UCSD-AML1 (cell line): Measurements from ENCODE around the gene DNM3.
"Not testable (repeated sequence)": the region's sequence is repeated elsewhere in the genome, so short reads cannot be mapped to it uniquely, and the experiment has no call there.

Experiments used
- DNase-seq: peaks from one replicate; lab custom pipeline; 2025; ENCODE audit not compliant: unreplicated experiment; lab: John Stamatoyannopoulos, UW

The DNM3 gene

DNA sequence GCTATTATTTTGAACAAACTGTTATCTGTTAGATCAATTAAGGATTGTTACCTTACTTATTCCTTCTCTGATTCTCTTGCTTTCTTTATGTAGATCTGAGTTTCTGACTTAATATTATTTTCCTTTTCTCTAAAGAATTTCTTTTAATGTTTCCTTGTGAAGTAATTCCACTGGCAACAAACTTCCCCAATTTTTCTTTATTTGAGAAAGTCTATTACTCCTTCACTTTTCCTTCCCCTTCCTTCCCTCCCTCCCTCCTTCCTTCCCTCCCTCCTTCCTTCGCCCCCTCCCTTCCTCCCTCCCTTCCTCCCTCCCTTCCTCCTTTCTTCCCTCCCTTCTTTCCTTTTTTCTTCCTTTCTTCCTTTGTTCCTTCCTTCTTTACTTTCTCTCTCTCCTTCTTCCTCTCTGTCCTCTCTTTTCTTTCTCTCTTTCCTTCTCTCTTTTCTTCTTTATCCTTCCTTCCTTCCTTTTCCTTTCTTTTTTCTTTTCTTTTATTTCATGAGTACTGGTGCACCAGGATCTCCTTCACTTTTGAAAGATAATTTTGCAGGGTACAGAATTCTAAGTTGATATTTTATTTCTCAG lies 177.5 kb downstream of the DNM3 start:
- no peak for DNase-seq

DNA sequence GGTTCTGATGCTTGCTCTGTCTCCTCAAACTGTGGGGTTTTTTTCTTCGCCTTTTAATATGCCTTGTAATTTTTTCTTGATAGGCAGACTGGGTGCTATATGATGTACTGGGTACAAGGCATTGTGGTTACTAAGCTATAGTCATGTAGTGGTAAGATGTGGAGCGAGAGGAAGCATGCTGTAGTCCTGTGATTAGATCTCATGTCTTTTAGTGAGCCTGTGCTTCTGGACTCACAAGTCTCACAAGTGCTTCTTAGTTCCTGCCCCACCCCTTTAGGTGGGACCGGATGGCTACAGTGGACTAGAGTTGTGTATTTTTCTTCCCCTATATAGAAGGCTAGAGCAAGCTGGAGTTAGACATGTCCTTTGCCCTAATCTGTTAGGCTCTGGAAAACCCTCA lies 178.7 kb downstream of the DNM3 start:
- no peak for DNase-seq

DNA sequence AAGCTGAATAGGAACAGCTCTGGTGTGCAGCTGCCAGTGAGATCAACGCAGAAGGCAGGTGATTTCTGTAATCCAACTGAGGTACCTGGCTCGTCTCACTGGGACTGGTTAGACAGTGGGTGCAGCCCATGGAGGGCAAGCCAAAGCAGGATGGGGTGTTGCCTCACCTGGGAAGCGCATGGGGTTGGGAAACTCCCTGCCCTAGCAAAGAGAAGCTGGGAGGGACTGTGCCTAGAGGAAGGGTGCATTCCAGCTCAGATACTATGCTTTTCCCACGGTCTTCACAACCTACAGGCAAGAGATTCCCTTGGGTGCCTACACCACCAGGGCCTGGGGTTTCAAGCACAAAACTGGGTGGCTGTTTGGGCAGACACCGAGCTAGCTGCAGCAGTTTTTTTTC lies 183.2 kb downstream of the DNM3 start:
- DNase-seq = no peak

DNA sequence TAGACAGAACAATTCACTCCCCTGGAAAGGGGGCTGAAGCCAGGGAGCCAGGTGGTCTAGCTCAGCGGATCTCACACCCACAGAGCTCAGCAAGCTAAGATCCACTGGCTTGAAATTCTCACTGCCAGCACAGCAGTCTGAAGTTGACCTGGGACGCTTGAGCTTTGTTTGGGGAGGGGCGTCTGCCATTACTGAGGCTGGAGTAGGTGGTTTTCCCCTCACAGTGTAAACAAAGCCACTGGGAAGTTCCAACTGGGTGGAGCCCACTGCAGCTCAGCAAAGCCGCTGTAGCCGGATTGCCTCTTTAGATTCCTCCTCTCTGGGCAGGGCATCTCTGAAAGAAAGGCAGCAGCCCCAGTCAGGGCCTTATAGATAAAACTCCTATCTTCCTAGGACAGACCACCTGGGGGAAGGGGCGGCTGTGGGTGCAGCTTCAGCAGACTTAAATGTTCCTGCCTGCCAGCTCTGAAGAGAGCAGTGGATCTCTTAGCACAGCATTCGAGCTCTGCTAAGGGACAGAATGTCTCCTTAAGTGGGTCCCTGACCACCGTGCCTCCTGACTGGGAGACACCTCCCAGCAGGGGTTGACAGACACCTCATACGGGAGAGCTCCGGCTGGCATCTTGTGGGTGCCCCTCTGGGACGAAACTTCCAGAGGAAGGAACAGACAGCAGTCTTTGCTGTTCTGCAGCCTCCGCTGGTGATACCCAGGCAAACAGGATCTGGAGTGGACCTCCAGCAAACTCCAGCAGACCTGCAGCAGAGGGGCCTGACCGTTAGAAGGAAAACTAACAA lies 183.8 kb downstream of the DNM3 start:
- DNase-seq = not testable (repeated sequence)

DNA sequence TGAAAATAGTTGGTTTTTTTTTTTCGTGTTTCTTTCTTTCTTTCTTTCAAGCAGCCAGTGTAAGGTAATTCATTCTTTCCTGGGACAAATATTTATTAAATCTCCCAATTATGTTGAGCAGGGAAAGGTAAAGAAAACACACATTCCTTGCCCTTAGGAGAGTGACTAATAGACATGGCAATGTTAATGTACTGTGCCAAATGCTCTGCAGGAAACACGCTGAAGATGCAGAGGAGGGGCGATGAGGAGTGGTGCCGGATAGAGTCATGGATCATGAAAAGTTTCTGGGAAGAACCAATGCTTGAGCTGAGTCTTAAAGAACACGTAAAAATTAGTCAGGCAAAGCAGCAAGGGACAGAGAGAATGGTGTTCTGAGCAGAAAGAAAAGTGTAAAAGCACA lies 199.2 kb downstream of the DNM3 start:
- DNase-seq = no peak

DNA sequence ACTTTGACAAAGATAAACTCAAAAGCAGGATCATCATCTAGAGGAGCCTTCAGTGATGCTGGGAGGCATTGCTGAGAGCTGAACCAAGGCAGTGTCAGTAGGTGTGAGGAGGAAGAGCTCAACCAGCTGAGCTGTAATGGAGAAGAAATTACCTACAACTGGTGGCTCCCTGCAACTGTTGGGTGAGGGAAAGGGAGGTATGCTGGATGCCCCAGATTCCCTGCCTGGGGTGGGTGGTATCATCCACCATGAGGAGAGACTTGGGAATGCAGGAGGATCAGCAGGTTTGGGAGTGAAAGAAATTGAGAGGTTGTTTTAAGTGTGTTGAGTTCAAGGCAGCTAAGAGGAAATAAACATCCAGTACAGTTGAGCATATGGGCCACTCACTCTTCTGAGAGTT lies 199.8 kb downstream of the DNM3 start:
- no peak for DNase-seq

DNA sequence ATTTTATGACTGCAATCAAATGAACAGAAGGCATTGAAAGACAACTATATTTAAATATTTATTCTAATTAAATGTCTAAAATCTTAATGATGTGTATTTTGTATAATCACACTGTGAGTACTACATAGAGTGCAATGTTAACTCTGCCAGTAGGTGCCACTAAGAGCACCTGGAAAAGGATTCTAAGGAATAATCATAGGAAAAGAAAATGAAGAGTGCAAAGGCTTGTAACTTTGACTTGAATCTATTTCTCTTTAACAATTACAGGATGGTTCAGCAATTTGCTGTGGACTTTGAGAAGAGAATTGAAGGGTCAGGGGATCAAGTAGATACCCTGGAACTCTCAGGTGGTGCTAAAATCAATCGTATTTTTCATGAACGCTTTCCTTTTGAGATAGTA lies 200.4 kb downstream of the DNM3 start:
- DNase-seq = no peak

DNA sequence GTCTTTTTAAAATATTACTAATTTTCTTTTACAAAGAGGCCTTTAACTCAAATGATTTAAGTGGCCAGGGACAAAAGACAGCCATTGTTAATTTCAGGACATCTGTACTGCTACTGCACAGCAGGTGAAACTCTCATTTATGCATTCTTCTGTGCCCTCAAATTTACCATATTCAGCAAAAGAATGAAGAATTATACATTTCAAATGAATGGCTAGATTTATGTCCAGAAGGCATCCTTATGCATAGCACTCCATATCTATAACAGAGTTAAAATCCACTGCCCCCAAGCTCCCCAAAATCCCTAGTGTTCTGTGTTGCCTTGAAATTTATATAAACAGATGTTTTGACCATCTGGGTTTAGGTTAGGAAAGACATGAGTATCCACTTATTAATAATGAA lies 202.6 kb downstream of the DNM3 start:
- DNase-seq = no peak

DNA sequence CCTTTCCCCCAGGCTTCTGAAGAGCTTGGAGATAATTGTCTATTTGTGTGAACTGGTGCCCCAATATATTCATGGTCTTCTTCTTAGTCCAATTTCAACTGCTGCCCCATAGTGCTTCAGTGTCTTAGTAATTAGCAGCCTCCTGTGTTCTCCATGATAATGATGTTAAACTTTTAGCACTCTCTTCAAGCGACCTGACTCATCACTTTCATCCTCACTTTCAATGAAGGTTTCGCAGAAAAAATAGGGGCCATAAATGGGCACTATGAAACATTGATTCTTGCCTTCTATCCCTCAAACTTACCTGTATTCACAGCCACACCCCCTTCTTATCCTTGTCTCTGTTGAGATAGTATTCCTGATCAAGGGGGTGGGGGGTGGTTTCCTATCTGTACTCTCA lies 210.6 kb downstream of the DNM3 start:
- DNase-seq = no peak

DNA sequence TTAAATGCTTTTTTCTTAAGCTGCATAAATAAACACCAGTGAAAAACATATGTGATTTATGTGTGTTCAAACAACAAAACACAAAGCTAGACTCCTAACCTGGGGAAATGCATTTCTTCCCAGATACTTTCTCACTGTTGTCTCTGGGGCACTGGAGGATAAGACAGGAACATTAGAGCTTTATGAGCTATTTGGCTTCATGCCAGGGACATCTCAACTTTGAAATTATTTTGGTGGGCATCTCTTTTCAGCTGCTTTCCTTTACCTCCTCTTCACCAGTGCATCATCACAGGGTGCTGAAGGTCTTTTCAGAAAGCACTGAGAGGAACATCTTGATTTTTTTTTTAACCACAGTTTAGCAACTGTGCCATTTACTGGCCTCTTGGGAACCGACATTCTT lies 212.9 kb downstream of the DNM3 start:
- DNase-seq = no peak

DNA sequence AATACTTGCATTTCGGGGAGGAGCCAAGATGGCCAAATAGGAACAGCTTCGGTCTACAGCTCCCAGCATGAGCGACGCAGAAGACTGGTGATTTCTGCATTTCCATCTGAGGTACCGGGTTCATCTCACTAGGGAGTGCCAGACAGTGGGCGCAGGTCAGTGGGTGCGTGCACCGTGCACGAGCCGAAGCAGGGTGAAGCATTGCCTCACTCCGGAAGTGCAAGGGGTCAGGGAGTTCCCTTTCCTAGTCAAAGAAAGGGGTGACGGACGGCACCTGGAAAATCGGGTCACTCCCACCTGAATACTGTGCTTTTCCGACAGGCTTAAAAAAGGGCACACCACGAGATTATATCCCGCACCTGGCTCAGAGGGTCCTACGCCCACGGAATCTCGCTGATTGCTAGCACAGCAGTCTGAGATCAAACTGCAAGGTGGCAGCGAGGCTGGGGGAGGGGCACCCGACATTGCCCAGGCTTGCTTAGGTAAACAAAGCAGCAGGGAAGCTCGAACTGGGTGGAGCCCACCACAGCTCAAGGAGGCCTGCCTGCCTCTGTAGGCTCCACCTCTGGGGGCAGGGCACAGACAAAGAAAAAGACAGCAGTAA lies 214.6 kb downstream of the DNM3 start:
- DNase-seq = not testable (repeated sequence)

DNA sequence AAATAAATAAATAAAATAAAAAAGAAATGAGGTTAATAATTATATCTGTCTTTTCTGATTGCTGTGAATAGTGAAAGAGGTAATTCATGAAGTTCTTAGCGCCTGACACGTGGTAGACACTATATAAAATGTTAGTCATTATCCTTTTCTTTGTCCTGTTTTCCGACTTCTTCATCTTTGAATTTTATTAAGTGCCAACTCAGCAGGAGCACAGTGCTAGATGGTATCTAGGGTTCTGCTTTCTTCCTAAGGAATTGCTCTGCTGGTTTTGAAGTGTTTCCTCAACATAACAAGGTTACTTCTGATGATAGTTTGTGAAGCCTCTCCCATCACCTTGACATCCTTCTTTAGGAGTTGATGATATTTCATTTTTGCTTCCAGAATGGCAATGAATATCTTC lies 227.0 kb downstream of the DNM3 start:
- no peak for DNase-seq

DNA sequence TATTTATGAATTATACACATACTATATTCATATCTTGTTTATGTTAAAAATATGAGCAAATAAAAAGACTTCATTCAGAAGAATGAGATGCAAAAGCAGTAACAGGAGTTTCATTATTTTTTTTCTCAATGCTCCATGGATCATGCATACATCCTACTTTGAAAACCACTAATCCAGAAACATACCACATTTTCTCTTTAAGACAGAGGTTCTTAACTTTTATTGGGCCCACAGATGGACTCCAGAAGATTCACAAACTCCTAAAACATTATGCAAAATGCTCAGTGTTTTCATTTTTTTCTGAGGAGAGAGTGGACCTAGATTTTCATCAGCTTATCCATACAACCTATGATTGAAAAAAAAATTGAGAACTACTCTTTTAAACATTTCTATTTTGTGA lies 227.8 kb downstream of the DNM3 start:
- DNase-seq = no peak

DNA sequence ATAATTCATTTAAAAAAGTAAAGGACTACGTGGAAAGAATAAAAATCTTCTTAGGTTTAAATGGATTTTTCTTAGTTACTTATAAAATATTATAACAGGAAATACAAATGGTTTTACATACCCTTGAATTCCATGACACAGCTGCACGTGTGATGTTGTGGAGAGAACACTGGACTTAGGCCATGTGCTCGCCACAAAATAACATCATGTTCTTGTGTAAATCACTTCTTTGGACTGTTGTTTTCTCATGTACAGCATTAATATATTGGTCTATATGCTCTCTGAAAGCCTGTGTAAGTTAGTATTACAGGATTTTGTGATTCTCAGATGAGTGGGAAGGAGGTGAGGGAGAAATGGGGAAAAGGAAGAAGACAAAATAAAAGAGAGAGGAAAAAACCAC lies 228.2 kb downstream of the DNM3 start:
- no peak for DNase-seq

DNA sequence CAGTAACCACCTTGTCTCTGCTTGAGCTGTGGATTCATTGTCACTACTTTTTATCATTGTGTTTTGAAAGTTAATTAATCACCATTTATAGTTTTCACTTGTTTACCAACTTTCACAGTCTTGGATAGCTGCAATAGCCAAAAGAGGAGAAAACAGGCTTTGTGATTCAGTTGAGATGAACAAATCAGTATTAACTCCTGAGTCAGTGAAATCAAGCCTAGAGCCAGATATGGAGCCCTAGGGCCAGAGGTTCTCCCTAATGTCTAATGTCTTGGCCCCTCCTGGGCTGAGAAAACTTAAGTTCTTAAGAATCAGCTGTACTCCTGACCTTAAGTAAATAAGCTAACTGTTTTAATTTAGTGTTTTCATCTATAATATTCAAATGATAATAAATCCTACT lies 228.8 kb downstream of the DNM3 start:
- no peak for DNase-seq

DNA sequence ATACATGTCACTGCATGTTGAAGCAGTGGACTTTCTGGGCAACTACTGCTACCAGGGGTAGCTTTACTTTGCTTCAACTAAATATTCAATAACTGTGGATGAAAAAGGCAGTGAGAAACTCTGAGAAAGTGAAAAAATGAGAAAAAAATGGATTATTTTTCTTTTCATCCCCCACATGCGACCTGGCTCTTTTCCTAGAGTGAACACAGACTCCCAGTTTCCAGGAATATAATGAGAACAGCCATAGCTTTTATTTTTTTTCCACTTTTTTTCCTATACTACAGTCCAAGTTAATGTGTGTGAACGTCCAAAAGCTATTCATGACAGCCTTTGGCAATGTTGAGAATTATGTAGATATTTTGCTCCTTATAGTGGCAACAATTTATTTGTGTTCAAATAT lies 230.4 kb downstream of the DNM3 start:
- no peak for DNase-seq

DNA sequence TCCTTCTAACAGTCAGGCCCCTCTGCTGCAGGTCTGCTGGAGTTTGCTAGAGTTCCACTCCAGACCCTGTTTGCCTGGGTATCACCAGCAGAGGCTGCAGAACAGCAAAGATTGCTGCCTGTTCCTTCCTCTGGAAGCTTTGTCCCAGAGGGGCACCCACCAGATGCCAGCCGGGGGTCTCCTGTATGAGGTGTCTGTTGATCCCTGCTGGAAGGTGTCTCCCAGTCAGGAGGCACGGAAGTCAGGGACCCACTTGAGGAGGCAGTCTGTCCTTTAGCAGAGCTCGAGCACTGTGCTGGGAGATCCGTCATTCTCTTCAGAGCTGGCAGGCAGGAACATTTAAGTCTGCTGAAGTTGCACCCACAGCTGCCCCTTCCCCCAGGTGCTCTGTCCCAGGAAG lies 238.6 kb downstream of the DNM3 start:
- not testable (repeated sequence) for DNase-seq

DNA sequence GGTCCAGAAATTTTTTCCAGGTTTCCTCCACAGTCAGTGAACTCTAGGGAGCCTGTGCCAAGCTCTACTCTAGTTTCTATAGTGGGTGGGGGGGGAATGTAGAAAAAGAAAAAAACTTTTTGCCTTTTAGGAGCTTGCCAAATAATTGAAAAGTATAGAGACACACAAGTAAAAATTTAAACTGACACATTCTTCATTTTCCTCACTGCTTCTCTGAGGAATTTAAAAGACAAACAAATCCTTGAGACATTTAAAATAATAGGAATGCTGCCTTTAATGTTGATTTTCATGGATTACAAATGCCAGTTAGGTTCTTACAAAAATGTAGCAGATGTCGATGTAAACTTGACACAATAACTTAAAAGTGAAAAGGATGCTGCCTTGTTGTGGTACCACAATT lies 241.9 kb downstream of the DNM3 start:
- no peak for DNase-seq

DNA sequence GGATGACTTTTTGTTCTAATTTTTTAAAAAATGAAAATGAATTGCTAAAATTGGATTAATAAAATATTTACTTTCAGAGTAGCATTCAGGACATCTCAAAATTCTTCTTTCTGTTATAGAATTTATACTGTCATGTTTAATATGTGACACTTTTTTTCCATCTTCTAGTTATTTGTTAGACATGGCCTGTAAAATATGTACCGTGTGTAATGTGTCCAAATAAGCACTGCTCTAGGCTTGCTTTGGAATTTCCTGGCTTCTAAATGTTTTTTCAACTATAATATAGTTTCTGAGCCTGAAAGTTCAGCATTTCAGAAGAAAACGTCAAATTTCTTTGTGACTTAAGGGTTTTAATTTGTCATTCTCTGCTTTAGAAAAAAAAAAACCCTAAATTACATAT lies 243.6 kb downstream of the DNM3 start:
- DNase-seq = no peak

DNA sequence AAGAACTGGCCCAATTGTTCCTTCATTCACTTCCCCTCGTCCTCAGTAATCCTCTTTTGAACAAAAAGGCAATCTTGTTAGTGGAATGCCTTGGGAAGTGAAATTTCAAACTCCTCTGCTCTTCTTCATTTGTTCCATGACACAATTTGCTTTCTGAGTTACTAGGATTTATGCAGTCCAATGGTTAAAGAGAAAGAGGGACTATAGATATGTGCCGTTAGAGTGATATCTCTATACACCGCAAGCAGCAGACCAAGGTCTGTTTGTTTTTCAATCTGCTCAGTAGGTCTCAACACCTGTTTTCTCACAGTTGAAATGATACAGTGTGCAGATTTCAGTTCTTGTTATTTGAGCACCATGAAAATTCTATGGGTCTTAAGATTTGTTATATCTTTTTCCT lies 244.0 kb downstream of the DNM3 start:
- no peak for DNase-seq

DNA sequence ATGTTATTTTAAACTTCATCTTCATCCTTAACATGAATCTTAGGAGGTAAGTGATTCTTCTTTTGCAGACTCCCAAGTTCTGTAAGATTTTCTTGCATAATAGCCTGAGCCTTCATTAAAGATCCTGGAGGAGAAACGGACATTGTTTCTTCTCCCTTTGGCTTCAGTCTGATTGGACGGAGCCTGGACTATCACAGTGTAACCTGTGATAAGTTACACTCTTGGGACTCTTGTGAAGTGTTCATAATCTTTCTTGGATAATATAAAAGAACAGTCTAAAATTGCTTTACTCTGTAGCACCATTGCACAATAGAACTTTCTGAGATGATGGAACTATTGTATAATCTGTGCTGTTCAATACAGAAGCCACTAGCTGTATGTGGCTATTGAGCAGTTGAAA lies 244.8 kb downstream of the DNM3 start:
- DNase-seq = no peak

DNA sequence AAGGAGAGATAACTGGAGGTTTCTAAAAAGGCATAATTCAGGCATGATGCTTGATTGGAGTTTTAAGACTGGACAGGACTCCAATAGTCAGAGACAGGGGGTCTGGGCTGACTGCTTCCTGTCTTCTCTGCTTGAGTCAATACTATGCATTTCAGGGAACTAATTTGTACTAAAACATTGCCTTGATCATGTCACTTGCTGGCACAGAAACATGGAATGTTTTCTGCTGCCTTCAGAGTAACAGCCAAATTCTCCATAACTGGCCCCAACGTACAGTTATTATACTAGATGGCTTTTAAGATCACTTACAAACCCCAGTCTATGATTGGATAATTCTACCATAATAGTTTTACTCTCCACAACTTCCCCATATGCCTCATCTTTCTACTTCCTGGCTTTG lies 247.0 kb downstream of the DNM3 start:
- DNase-seq = no peak
